Activated T-cell treated with anti-CD3 and anti-CD28 coated beads, Interleukin-2, amount 50 U/mL, for 72 hours (primary cell): ENCODE results near the gene CKB. TPM values are rescaled to one million over a fixed set of nuclear protein-coding genes. Genes with fewer than 3 reads are reported as not detected.

ENCODE experiments used
- ATAC-seq, 2 donors: fragments of 150-1000 bp; cut with Tn5 transposase; replicated peaks in 1 of 2; 2 replicates each; pipeline ENCODE4 v1.10.0; 2021; ENCODE audit warnings: moderate library complexity in 2 of 2, mild to moderate bottlenecking in 1 of 2
- DNase-seq, 2 donors: peaks; one replicate each; pipeline ENCODE4 v3.0.0; 2021 to 2022; ENCODE audit warnings: mixed read lengths in 1 of 2
- H3K27ac Mint-ChIP-seq: one replicate; pipeline ENCODE4 v1.8.0; 2022; ENCODE audit warnings: mild to moderate bottlenecking, moderate library complexity, mixed read lengths
- H3K27me3 Mint-ChIP-seq: one replicate; pipeline ENCODE4 v1.8.0; 2022; ENCODE audit warnings: low read depth, mixed read lengths
- H3K36me3 Mint-ChIP-seq, 2 donors: one replicate each; pipeline ENCODE4 v1.8.0; 2022; ENCODE audit warnings: mixed read lengths in 2 of 2, mild to moderate bottlenecking in 1 of 2; ENCODE audit not compliant: insufficient read depth in 2 of 2
- H3K4me1 Mint-ChIP-seq: one replicate; pipeline ENCODE4 v1.8.0; 2022; ENCODE audit warnings: low read depth, mixed read lengths
- H3K4me3 Mint-ChIP-seq, 2 donors: one replicate each; pipeline ENCODE4 v1.8.0; 2022; ENCODE audit warnings: mild to moderate bottlenecking in 2 of 2, mixed read lengths in 2 of 2, moderate library complexity in 2 of 2
- H3K9me3 Mint-ChIP-seq, 2 donors: one replicate each; pipeline ENCODE4 v1.8.0; 2022; ENCODE audit warnings: mixed read lengths in 2 of 2
- total RNA-seq, 2 donors: library from RNA; stranded (reverse); gene quantifications; one replicate each; pipeline ENCODE4 v1.2.3, GENCODE V29; 2022

Gene CKB
- total RNA-seq, 2 donors from 2014 or later = 7.0 to 9.5 TPM

DNA sequence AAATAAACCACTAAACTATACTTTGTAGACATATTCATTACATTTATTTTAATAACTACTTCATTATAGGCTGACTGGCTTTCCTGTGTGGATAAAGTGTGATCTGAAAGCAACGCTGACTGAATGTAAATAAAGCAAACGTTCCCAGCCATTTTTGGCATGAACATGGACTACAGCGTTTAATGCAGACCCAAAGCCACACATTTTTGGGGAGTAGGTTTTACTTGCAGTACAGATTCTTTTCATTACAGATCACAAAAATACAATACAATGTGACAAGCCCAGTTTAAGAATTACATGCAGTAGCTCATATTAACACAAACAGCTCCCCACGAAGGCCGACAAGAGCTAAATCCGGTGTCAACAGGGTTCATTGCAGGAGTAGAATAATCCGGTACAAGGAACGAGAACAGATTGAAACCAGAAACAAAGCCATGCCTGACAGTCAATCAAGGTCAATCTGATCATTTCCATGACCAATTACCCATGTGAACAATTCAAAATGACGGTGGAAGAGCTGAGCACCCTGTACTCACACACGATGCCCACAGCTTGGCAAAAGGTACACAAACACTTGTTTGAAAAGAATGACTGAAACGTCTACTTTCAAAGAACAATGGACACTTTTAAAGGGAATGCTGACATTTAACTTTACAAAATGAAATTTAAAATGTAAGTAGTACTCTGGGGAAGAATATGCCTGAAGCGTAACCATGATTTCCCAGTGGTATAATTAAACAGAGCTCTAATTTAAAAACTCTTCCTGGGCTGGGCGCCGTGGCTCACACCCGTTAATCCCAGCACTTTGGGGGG lies 34.5 kb upstream of the CKB start:
- DNase-seq = no peak
- Mint-ChIP-seq H3K36me3 (peaks cover 8 to 10% of the 10 kb centered on the region in 2 donors), H3K9me3 (no peaks in the 10 kb centered on the region), H3K27me3 (no peaks in the 10 kb centered on the region), H3K27ac (peak overlapping the region; percentile 50), H3K4me3 (no peak overlapping the region), H3K4me1 (peaks cover 43% of the 10 kb centered on the region)
- no peak for ATAC-seq

DNA sequence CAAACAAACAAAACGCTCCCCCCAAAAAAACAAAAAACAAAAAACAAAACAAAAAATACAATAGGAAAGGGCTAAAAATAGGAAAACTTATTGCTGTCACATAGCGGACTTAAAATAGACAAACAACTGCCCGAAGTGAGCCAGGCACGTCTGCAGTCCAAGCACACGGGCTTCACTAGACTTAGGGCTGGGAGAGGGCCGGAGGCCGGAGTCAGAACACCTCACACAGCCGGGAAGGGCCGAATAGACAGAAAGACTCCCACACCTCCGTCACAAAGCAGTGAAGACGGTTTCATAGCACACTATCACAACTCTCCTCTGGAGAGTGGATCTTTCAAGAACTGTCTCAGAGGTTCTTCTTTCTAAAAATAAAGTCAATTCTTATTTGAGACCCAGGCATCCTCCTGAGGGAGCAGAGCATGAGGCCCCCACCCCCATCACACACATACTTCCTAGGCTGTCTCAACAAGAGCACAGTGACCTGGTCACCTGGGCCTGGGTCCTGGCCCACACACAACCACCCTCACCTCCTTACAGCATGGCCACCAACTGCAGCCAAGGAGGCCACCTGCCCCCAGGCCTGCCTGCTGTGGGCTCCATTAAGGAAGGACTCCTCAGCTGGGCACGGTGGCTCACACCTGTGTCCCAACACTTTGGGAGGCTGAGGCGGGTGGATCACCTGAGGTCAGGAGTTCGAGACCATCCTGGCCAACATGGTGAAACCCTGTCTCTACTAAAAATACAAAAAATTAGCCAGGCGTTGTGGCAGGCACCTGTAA lies 33.1 kb upstream of the CKB start:
- H3K4me3 Mint-ChIP-seq = no peak overlapping the region
- peaks cover 1 to 7% of the 10 kb centered on the region in 2 donors for H3K36me3 Mint-ChIP-seq
- no peaks in the 10 kb centered on the region for H3K9me3 Mint-ChIP-seq
- no peaks in the 10 kb centered on the region for H3K27me3 Mint-ChIP-seq
- peaks cover 31% of the 10 kb centered on the region for H3K4me1 Mint-ChIP-seq
- ATAC-seq (no peak), DNase-seq (no peak)
- H3K27ac Mint-ChIP-seq = peak overlapping the region; percentile 72

DNA sequence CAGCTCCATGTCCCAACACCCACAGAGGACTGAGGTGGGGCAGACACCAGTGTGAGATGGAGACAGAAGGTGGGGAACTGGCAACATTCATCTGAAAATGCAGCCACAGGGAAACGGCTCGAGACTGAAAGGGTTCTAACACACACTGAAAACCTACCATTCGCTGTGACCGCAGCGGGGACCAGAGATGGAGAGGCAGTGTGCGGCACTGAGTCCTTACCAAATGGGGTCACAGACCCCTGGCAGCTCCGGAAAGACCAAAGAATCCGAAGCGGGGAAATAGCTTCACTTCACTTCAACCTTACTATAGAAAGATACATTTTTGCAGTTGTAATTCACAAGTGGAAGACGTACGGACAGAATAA lies 30.2 kb upstream of the CKB start:
- no peaks in the 10 kb centered on the region for H3K36me3 Mint-ChIP-seq
- no peak overlapping the region for H3K4me3 Mint-ChIP-seq
- no peak for DNase-seq
- H3K9me3 Mint-ChIP-seq = no peaks in the 10 kb centered on the region
- H3K4me1 Mint-ChIP-seq = peaks cover 2% of the 10 kb centered on the region
- H3K27me3 Mint-ChIP-seq = no peaks in the 10 kb centered on the region
- H3K27ac Mint-ChIP-seq = no peak overlapping the region
- ATAC-seq = no peak

DNA sequence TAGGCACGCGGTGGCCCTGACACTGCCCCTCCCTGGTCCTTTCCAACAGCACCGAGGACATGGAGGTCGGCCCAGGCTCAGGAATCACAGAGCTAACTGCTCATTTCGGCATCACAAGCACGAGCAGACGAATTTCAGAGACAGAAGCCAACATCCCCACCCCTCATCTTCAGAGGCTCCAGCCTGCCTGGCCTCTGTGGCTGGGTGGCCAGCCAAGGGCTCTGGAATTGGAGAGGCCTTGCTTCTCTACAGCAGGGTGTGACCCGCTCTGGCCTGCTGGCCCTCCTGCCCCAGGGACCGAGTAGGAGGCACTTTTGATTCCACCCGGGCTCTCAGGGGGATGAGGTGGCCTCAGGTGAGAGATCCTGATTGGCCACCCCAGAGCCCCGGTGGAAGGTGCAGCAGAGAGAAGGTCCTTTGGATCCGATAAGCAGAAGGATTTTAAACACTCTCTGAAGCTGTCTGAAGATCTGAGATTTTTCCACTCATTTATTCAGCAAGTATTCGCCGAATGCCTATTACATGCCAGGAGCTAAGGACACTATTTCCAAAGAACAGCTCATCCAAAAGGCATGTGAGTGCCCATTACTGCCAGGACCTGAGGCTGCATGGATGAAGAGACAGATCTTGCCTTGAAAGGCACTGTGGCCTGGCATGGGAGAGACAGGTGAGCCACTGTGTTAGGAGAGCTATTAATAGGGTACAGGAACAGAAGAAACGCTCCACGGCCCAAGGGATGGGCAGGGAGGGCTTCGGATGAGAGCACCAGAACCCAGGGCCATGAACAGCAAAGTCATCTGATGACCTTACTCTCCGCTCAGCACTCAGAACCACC lies 29.6 kb upstream of the CKB start:
- Mint-ChIP-seq H3K27ac (no peak overlapping the region), H3K4me3 (no peak overlapping the region), H3K36me3 (no peaks in the 10 kb centered on the region), H3K27me3 (no peaks in the 10 kb centered on the region), H3K4me1 (no peaks in the 10 kb centered on the region), H3K9me3 (no peaks in the 10 kb centered on the region)
- DNase-seq (no peak), ATAC-seq (no peak)

DNA sequence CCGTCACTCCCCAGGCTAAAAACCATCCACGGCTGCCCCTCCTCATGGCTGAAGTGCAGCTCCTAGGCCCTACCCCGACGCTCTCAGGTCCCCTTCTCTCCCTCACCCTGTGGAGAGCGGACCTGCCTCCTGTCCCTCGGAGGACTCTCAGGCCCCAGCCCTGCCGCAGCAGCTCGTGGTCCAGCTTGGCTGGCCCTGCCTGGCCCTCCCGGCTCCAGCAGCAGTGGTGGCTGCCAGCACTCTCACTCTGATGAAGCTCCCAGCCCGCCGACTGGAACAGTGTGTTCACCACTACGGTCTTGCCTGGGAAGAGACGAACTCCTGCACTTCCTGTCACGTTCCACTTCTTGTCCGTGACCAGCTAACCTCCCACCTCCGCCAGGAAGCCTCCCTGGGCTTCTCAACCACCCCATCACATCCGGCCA lies 28.7 kb upstream of the CKB start:
- H3K4me3 Mint-ChIP-seq = no peak overlapping the region
- no peaks in the 10 kb centered on the region for H3K27me3 Mint-ChIP-seq
- no peaks in the 10 kb centered on the region for H3K4me1 Mint-ChIP-seq
- ATAC-seq (no peak), DNase-seq (no peak)
- H3K36me3 Mint-ChIP-seq = no peaks in the 10 kb centered on the region
- no peak overlapping the region for H3K27ac Mint-ChIP-seq
- no peaks in the 10 kb centered on the region for H3K9me3 Mint-ChIP-seq

DNA sequence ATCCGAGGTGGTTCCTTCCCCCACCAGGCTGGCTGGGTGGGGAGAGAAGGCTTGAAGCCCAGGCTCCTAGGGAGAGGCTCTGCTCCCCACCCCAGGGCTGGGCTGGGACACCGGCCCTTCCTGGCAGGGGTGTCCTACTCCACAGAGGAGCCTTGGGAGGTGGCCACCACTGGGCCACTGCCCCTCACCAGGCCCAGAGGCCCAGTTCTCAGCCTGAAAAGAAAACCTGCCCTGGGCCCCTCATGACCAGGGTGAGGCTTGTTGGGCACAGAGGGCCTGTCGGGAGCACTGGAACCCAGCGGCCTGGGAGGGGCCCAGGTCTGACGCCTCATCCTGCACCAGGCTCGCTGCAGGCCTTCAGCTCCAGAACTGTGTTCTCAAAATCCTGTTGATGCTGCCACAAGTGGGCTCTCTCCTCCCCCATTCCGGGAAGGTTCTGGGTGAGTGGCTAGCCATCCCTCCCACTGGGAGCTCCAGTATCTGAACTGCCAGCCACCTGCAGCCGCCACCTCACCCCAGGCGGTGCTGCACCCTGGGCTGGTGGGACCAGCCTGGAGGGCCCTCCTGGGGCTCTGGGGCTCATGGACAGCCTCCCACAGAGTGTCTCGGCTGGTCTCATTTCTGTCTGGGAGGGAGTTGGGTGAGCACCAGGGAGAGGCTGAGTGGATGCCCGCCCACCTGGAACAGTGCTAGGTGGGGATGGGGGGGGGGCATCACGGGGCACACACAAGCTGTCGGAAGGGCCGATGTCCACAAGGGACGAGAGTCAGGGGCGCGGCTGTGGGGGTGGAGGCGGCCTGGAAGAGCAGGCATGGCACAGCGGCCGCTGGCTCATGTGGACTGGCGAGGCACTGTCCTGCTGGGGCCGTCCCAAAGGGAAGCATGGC lies 28.1 kb upstream of the CKB start:
- Mint-ChIP-seq H3K27me3 (no peaks in the 10 kb centered on the region), H3K27ac (no peak overlapping the region), H3K4me1 (no peaks in the 10 kb centered on the region), H3K4me3 (no peak overlapping the region), H3K9me3 (no peaks in the 10 kb centered on the region), H3K36me3 (no peaks in the 10 kb centered on the region)
- ATAC-seq (no peak), DNase-seq (no peak)

DNA sequence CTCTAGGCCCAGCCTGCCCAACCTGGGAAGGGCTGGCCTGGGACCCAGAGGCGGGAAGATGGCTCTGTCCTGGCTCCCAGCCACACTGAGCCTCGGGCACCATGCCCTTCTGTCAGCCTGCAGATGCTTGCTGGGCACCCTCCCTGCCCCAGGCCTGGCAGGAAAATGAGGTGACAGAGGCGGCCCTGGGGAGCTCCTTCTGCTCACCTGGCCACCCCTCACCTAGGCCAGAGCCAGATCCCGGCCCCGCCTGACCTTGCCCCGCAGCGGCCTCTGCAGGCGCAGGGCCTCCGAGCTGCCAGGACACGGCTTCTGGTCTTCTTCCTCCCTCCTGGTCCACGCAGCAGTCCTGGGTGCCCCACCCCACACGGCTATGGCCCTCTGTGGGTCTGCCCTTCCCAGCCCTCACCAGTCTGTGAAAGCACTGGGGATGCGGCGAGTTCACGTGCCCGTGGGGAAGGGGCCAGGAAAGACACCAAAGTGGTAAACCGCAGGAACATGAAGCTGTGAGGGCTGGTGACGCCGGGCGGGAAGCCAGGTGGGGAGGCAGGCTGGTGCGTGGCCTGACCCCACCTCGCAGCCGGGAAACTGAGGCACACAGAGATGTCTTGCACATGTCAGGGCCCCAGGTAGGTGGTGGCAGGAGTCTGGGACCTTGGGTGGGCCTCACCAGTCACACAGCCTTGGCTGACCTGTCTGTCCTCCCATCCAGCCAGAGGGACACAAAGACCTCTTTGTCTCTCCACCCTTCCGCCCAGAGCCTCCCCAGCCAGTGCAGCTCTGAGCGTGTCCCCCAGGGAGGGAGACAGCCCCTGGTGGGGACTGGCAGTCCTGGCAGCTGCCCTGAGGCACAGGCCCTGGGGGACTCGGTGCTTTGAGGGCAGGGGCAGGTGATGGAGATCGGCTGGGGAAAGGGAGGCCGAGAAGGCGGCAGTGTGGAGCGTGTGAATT lies 27.0 kb upstream of the CKB start:
- Mint-ChIP-seq H3K27ac (no peak overlapping the region), H3K9me3 (no peaks in the 10 kb centered on the region), H3K4me1 (no peaks in the 10 kb centered on the region), H3K36me3 (no peaks in the 10 kb centered on the region), H3K27me3 (no peaks in the 10 kb centered on the region), H3K4me3 (no peak overlapping the region)
- DNase-seq (no peak), ATAC-seq (no peak)

DNA sequence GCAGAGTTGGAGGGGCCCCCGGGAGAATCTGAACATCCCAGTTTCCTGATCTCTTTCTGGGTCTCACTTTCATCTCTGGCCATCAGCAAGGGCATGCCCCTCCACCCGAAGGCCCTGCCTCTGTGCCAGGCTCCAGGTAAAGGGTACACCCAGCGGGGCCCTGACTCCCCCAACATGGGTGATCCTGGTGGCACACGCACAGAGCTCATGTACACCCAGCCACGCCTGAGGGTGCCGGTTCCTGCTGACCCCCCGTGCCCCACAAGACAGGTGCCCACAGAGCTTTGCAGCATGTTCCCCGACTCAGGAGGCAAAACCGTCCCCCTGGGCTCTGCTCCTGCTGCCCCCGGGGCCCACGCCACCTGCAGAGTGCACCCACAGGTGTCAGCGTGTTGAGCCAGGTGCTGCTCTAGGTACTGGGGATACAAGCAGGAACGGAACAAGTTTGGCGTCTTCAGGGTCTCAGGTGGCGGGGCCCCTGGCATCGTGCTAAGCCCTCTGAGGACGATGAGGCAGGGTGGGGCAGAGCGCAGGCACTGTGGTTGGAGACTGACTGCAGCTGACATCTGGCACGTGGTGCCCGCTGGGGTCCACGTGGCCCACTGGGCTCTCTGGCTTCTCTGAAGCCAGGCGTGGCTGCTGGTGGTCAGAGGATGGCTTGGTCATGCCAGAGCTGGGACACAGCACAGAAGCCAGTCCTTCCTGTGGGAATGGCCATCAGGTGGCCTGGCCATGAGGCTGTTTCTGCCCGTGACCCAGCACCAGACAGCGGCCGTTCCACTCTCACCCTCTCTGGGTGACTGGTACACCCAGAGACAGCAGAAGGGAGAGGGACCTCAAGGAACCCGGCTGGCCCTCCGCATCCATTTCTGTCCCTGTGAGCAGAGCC lies 26.1 kb upstream of the CKB start:
- Mint-ChIP-seq H3K27ac (no peak overlapping the region), H3K4me1 (no peaks in the 10 kb centered on the region), H3K36me3 (no peaks in the 10 kb centered on the region), H3K9me3 (no peaks in the 10 kb centered on the region), H3K4me3 (no peak overlapping the region), H3K27me3 (no peaks in the 10 kb centered on the region)
- no peak for ATAC-seq
- no peak for DNase-seq

DNA sequence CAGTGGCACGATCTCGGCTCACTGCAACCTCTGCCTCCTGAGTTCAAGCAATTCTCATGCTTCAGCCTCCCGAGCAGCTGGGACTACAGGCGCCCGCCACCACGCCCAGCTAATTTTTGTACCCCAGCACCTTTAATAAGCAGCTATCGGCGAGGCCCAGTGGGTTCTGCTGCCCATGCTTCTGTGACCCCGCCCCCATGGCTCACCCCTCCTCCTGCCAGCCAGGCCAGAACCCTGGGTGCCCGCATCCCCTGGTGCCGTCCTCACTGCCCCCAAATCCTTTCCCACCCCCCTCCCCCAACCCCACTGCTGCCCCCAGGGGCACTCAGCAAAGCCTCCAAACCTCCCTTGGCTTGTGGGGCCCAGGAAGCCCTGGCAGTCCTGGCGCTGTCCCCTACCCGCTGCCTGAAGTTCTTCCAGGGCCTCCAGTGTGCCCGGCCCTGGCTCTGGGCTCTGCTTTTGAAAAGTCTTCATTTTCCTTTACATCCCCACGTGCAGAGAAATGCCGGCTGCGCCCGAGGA lies 25.4 kb upstream of the CKB start:
- Mint-ChIP-seq H3K4me3 (no peak overlapping the region), H3K27me3 (no peaks in the 10 kb centered on the region), H3K4me1 (no peaks in the 10 kb centered on the region), H3K9me3 (no peaks in the 10 kb centered on the region), H3K27ac (no peak overlapping the region), H3K36me3 (no peaks in the 10 kb centered on the region)
- no peak for DNase-seq
- no peak for ATAC-seq

DNA sequence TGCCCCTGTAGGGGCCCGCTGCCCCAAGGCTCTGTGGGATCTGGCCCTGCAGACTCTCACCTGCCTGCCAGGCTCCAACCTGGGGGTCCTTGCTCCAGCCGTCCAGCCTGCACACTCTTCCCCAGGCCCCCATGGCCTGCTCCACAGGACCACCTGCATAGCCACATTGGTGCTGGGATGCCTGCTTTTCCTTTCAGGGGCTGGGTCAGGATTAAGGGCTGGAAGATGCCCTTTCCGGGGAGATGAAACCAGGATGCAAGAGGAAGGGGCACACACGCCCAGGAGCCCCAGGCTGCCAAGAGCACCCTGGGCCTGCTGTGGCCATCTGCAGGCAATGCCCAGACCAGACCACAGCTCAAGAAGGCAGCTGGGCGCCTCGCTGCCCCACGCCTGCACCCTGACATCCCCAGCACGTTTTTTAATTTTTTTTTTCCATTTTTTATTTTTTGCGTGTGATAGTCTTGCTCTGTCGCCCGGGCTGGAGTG lies 24.9 kb upstream of the CKB start:
- H3K27me3 Mint-ChIP-seq = no peaks in the 10 kb centered on the region
- no peaks in the 10 kb centered on the region for H3K9me3 Mint-ChIP-seq
- ATAC-seq = no peak
- no peaks in the 10 kb centered on the region for H3K4me1 Mint-ChIP-seq
- no peaks in the 10 kb centered on the region for H3K36me3 Mint-ChIP-seq
- no peak overlapping the region for H3K27ac Mint-ChIP-seq
- H3K4me3 Mint-ChIP-seq = no peak overlapping the region
- DNase-seq = no peak
